Fibroblast of gingiva (primary cell): ENCODE data around the gene INTS14.

Experiments used
- DNase-seq: peaks from one replicate; pipeline ENCODE4 v3.0.0-alpha.2; 2011; ENCODE audit warnings: low read depth

INTS14 gene

GRCh38 chr15:65610871-65611718, at the start of gene INTS14:
INTS14 (minus strand) TSS chr15:65611131; CDS start chr15:65607380, 3,751 bp downstream.
- peak; percentile 97 for DNase-seq

GRCh38 chr15:65659502-65660052, 48.6 kb upstream of the INTS14 start:
- DNase-seq = peak; percentile 17

GRCh38 chr15:65655457-65655856, 44.5 kb upstream of the INTS14 start:
- DNase-seq = peak; percentile 19

GRCh38 chr15:65655026-65655425, 44.1 kb upstream of the INTS14 start:
- DNase-seq = no peak

- DNase-seq = peak; percentile 45
These were observed 43.0 kb upstream of the INTS14 start for GRCh38 chr15:65653801-65654521.

- DNase-seq = no peak
These were observed 42.4 kb upstream of the INTS14 start for GRCh38 chr15:65653341-65653740.

GRCh38 chr15:65651831-65652749, 41.2 kb upstream of the INTS14 start:
- no peak for DNase-seq

GRCh38 chr15:65651042-65651322, 40.1 kb upstream of the INTS14 start:
- no peak for DNase-seq

- DNase-seq = no peak
These were observed 39.5 kb upstream of the INTS14 start for GRCh38 chr15:65650312-65651041.

GRCh38 chr15:65646486-65646885, 35.6 kb upstream of the INTS14 start:
- no peak for DNase-seq

- DNase-seq = no peak
These were observed 34.5 kb upstream of the INTS14 start for GRCh38 chr15:65645392-65645791.

- no peak for DNase-seq
These were observed 33.4 kb upstream of the INTS14 start for GRCh38 chr15:65644282-65644681.

GRCh38 chr15:65642594-65642993, 31.7 kb upstream of the INTS14 start:
- no peak for DNase-seq

GRCh38 chr15:65641768-65642475, 31.0 kb upstream of the INTS14 start:
- no peak for DNase-seq

- DNase-seq = no peak
These were observed 28.6 kb upstream of the INTS14 start for GRCh38 chr15:65639509-65639908.

- DNase-seq = peak; percentile 80
These were observed 27.8 kb upstream of the INTS14 start for GRCh38 chr15:65638681-65639089.

GRCh38 chr15:65638109-65638508, 27.2 kb upstream of the INTS14 start:
- no peak for DNase-seq

- peak; percentile 22 for DNase-seq
These were observed 23.4 kb upstream of the INTS14 start for GRCh38 chr15:65634356-65634755.

- DNase-seq = no peak
These were observed 22.8 kb upstream of the INTS14 start for GRCh38 chr15:65633752-65634151.

- no peak for DNase-seq
These were observed 21.9 kb upstream of the INTS14 start for GRCh38 chr15:65632780-65633375.
